HG02943 (cell line): ENCODE measurements around the gene CRY1.
"Not testable (repeated sequence)": the region's sequence is repeated elsewhere in the genome, so short reads cannot be mapped to it uniquely, and the experiment has no call there.

ENCODE experiments used
- ATAC-seq: cut with Tn5 transposase; IDR thresholded peaks from one replicate; pipeline ENCODE4 v1.9.1; 2021; ENCODE audit warnings: mild to moderate bottlenecking, low read depth, moderate library complexity; ENCODE audit not compliant: unreplicated experiment

The CRY1 gene

GRCh38 chr12:107080299-107080698, 13.1 kb downstream of the CRY1 start:
- ATAC-seq = no peak

- ATAC-seq = no peak
These were observed 14.0 kb downstream of the CRY1 start for GRCh38 chr12:107079172-107080011.

- not testable (repeated sequence) for ATAC-seq
These were observed 20.1 kb downstream of the CRY1 start for GRCh38 chr12:107073266-107073665.

- no peak for ATAC-seq
These were observed 26.7 kb downstream of the CRY1 start for GRCh38 chr12:107066691-107067090.

- no peak for ATAC-seq
These were observed 28.7 kb downstream of the CRY1 start for GRCh38 chr12:107064687-107065086.

GRCh38 chr12:107064243-107064642, 29.1 kb downstream of the CRY1 start:
- no peak for ATAC-seq

GRCh38 chr12:107058190-107058589, 35.2 kb downstream of the CRY1 start:
- ATAC-seq = no peak

- no peak for ATAC-seq
These were observed 36.1 kb downstream of the CRY1 start for GRCh38 chr12:107057071-107057834.

GRCh38 chr12:107053709-107054108, 39.6 kb downstream of the CRY1 start:
- no peak for ATAC-seq

- ATAC-seq = no peak
These were observed 48.2 kb downstream of the CRY1 start for GRCh38 chr12:107045186-107045585.

- no peak for ATAC-seq
These were observed 50.5 kb downstream of the CRY1 start for GRCh38 chr12:107042801-107043200.

GRCh38 chr12:107035733-107036132, 57.6 kb downstream of the CRY1 start:
- ATAC-seq = no peak

- ATAC-seq = no peak
These were observed 59.3 kb downstream of the CRY1 start for GRCh38 chr12:107033758-107034739.

GRCh38 chr12:107032266-107032665, 61.1 kb downstream of the CRY1 start:
- ATAC-seq = no peak

- no peak for ATAC-seq
These were observed 62.3 kb downstream of the CRY1 start for GRCh38 chr12:107031061-107031460.

GRCh38 chr12:107029081-107029480, 64.3 kb downstream of the CRY1 start:
- no peak for ATAC-seq

- no peak for ATAC-seq
These were observed 65.7 kb downstream of the CRY1 start for GRCh38 chr12:107027636-107028053.

GRCh38 chr12:107026806-107027635, 66.3 kb downstream of the CRY1 start:
- ATAC-seq = no peak

- ATAC-seq = not testable (repeated sequence)
These were observed 67.0 kb downstream of the CRY1 start for GRCh38 chr12:107026356-107026755.

GRCh38 chr12:107025671-107026070, 67.7 kb downstream of the CRY1 start:
- ATAC-seq = no peak
